HG03139 (cell line): ENCODE data around the gene HDAC4.

ENCODE experiments used
- ATAC-seq: cut with Tn5 transposase; IDR thresholded peaks from one replicate; pipeline ENCODE4 v1.9.1; 2021; ENCODE audit not compliant: unreplicated experiment

The HDAC4 gene

GRCh38 chr2:239116456-239117246 lies 284.2 kb downstream of the HDAC4 start:
- ATAC-seq = no peak

DNA sequence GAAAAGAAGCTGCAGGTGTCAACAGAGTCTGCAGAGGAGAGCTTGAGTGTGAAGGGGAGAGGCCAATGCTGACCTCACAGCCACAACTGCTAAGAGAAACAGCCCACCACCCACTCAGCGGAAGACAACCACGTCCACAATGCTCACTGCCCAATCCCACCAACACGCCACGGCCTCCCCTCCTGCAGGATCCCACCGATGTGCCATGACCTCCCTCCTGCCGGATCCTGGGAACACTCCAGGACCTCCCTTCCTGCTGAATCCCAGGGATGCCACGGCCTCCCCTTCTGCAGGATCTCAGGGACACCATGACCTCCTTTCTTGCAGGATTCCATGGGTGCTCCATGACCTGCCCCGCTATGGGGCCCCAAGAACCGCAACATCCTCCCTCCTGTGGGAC lies 285.2 kb downstream of the HDAC4 start:
- ATAC-seq = no peak

GRCh38 chr2:239114616-239115265 lies 286.1 kb downstream of the HDAC4 start:
- ATAC-seq = no peak

DNA sequence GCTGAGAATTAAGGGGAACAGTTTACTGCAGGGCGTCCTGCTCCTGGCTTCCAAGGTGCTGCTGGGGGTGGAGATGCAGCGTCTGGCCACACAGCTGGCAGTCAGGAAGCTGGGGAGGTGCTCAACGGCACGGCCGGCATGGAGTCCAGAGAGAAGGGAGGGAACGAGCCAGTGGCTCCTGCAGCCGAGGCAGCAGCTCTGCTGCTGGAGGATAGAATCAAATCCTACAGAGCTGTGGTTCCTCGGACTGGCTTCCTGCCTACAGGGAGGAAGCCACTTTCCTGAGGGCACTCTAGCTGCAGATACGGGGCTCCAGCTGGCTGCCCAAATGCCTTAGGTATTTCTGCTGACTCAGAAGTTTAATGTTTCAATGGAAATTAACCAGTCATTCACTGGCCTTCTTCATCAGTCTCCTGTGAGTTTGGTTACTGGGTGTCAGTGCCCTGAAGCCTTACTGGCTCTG lies 286.7 kb downstream of the HDAC4 start:
- ATAC-seq = no peak

GRCh38 chr2:239113615-239114014 lies 287.2 kb downstream of the HDAC4 start:
- no peak for ATAC-seq

- ATAC-seq = no peak
Observed at GRCh38 chr2:239113171-239113570, 287.6 kb downstream of the HDAC4 start.

GRCh38 chr2:239112127-239112774 lies 288.6 kb downstream of the HDAC4 start:
- no peak for ATAC-seq

GRCh38 chr2:239111401-239112100 lies 289.3 kb downstream of the HDAC4 start:
- no peak for ATAC-seq

DNA sequence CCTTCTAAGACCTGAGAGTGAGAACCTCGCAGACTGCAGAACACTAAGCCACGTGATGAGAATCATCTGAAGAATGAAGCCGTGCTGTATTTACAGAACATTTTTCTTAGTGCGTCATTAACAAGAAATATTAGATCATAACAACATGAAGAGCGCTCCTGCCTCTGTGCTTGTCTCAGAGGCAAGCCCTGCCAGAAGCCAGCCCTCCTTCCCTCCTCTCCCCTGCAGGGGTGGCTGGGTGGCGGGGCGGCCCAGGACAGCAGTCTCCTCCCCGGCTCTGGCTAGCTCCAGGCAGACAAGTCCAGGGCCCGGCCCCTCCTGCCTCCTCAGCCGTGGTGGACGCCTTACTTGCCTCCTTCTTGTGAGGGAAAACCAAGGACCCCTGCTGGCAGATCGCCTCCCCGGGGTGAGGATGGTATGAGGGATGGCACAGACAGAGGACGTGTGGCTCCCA lies 290.2 kb downstream of the HDAC4 start:
- no peak for ATAC-seq

- ATAC-seq = no peak
Observed at GRCh38 chr2:239109928-239110545, 290.8 kb downstream of the HDAC4 start.

- ATAC-seq = no peak
Observed at GRCh38 chr2:239109041-239109927, 291.5 kb downstream of the HDAC4 start.

GRCh38 chr2:239108459-239108858 lies 292.4 kb downstream of the HDAC4 start:
- no peak for ATAC-seq

DNA sequence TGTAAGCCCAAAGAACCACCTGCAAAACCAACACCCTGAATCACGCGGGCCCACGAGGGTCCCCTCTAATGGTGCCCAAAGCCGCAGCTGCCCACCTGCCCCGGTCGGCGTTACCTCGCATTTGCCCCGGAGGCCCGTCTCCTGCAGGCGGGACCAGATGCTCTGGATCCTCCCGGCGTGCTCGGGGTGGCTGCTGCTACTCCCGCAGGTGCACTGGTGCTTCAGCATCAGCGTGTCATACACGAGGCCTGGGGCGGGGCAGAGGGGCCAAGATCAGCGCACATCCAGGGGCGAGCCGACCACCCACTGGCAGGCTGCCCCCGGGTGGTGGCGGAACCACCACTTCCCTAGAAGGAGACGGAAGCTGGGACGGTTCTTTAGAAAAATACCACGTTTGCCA lies 292.9 kb downstream of the HDAC4 start:
- no peak for ATAC-seq

GRCh38 chr2:239106966-239107365 lies 293.9 kb downstream of the HDAC4 start:
- ATAC-seq = no peak

DNA sequence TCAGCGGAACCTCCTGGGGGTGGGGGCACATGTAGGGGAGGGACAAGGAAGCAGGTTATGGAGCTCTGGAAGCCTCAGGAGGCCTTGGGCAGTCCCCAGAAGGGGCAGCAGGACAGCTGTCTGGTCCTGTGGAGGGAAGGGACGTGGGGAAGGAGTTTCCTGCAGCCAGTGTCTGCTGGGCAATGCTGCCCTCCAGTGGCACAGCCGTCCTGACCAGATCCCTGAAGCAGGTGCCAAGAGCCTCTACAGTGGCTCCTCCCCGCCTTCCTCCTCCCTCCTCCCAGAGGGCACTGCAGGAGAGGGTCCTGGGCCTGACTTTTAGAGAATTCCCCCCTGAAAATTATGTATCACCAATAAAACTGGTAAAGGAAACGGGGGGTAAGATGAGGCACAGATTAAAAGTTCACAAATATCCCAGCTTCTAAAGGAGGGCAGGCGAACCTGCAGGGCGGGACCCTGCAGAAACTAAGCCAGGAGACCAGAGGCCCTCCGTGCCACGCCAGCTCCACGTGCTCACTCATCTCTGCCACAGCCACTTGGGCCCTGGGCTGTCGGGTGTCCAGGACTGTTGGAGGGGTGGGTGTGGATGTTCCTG lies 294.4 kb downstream of the HDAC4 start:
- ATAC-seq = no peak

DNA sequence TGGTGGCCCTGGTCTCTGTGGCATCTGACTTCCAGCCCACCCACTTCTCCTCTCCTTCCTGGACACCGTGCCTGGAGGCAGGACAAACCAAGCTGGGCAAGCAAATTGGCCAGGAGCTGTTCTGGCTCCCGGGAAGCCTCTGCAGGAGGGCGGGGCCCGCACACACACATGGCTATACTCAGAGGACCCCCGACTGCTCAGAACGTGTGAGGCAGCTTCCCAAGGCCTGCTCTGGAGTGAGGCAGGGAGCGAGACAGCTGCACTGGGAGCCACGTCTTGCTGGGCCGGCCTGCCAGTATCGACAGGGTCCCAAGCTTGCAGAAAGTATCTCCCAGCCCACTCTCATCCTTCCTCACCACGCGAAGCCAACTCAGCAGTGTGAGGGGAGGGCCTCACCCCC lies 295.6 kb downstream of the HDAC4 start:
- no peak for ATAC-seq

DNA sequence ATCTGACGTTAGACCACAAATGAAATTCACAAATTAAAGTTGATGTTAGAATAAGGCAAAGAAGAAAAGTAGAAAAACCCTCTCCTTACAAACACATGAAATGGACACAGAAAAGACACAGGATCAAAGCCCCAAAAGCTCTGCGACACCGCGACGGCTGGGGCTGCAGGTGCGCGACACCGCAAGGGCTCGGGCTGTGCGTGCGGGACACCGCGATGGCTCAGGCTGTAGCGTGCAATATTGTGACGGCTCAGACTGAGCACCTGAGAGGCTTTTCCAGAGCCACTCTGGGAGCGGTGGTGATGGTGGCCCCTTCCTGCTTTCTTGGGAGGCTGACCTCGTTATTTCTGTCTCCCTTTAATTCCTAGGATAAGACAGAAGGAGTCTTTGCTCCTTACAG lies 296.0 kb downstream of the HDAC4 start:
- ATAC-seq = no peak

DNA sequence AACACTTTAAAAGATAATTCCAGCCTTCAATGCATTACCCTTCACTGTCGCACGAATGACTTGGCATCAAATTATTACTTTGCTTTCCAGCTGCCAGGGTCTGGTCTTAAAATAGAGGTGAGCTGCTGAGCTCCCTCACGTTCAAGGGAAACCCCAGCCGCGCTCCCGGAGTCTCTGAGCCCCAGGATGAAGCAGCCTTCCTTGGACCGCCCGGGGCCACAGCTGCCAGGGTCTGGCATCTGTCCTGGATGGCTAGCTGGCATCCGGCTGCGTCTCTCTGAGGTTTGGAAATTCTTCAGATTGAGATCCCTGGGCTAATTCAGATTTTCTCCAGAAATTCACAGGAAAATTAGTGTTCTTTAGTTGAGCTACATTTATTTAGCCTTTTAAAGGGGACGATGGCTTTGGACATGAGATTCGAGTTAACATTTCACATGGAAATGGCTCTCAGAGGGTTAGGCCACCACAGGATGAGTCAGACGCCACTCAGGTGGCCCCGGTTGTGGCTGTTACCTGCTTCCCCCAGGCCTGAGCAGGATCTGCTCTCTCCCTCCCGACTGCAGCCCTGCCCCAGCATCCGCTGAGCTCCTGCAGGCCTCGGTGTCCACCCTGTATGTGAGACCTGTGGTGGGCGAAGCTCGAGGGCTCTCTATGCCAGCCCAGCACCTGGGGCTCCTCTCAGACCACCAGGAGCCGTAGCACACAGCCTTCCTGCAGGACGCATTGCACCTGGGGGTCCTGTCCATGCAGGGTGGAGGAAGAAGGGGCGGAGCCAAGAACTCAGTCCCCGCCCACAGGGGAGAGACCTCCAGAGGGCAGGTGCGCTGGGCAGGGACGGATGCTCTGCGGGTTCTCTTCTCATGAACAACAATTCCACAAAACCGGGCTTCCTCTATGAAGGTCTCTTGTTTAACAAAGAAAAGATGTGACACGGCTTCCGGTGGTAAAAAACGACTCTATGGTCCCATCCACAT lies 297.4 kb downstream of the HDAC4 start:
- ATAC-seq = no peak
